CD8-positive, alpha-beta memory T cell (primary cell): ENCODE data around the gene ATRNL1. TPM values are rescaled to one million over a fixed set of nuclear protein-coding genes. Genes with fewer than 3 reads are reported as not detected.
"Not testable (repeated sequence)": the region's sequence is repeated elsewhere in the genome, so short reads cannot be mapped to it uniquely, and the experiment has no call there.

Experiments used
- CTCF ChIA-PET: fragments of 350-600 bp; sonication (Branson Sonifier 250); formaldehyde crosslinking; loops from one replicate; lab custom pipeline; 2021; ENCODE audit warnings: antibody characterized with exemption; lab: Charles Lee
- POLR2A ChIA-PET: fragments of 350-600 bp; sonication (Branson Sonifier 250); formaldehyde crosslinking; loops from one replicate; lab custom pipeline; 2021; ENCODE audit warnings: antibody characterized with exemption; lab: Charles Lee
- DNase-seq, 5 donors: peaks; one replicate each; pipeline versions ENCODE4 v3.0.0 to v3.0.0-alpha.2; 2020 to 2022; ENCODE audit warnings: mixed read lengths in 1 of 5
- H3K27ac ChIP-seq: one replicate; pipeline ENCODE4 v1.7.0; 2013; ENCODE audit warnings: low read depth, mild to moderate bottlenecking, low read length, moderate library complexity
- H3K27me3 ChIP-seq: 2 replicates; pipeline ENCODE4 v1.7.0; 2013; ENCODE audit warnings: low read length, mild to moderate bottlenecking; ENCODE audit not compliant: insufficient read depth, poor library complexity, severe bottlenecking
- H3K36me3 ChIP-seq: 2 replicates; pipeline ENCODE4 v1.7.0; 2013; ENCODE audit warnings: mild to moderate bottlenecking, low read length, moderate library complexity; ENCODE audit not compliant: insufficient read depth
- H3K4me1 ChIP-seq: 2 replicates; pipeline ENCODE4 v1.7.0; 2013; ENCODE audit warnings: mild to moderate bottlenecking, low read length, moderate library complexity; ENCODE audit not compliant: insufficient read depth
- H3K4me3 ChIP-seq: 2 replicates; pipeline ENCODE4 v1.7.0; 2013; ENCODE audit warnings: mild to moderate bottlenecking, low read length
- H3K9me3 ChIP-seq: 2 replicates; pipeline ENCODE4 v1.7.0; 2013; ENCODE audit warnings: mild to moderate bottlenecking, low read length
- H3K27ac Mint-ChIP-seq, 8 donors: one replicate each; pipeline ENCODE4 v1.8.0; 2020 to 2021; ENCODE audit warnings: mixed read lengths in 8 of 8, mild to moderate bottlenecking in 6 of 8, inconsistent platforms in 3 of 8, moderate library complexity in 3 of 8
- H3K27me3 Mint-ChIP-seq, 2 donors: one replicate each; pipeline ENCODE4 v1.8.0; 2020 to 2021; ENCODE audit warnings: mixed read lengths in 2 of 2, mild to moderate bottlenecking in 1 of 2, moderate library complexity in 1 of 2
- H3K36me3 Mint-ChIP-seq, 3 donors: one replicate each; pipeline ENCODE4 v1.8.0; 2020 to 2021; ENCODE audit warnings: mixed read lengths in 3 of 3, inconsistent platforms in 1 of 3, mild to moderate bottlenecking in 1 of 3
- H3K4me1 Mint-ChIP-seq, 3 donors: one replicate each; pipeline ENCODE4 v1.8.0; 2020 to 2021; ENCODE audit warnings: mixed read lengths in 3 of 3, inconsistent platforms in 1 of 3, mild to moderate bottlenecking in 1 of 3
- H3K4me3 Mint-ChIP-seq, 7 donors: one replicate each; pipeline ENCODE4 v1.8.0; 2020 to 2021; ENCODE audit warnings: mixed read lengths in 7 of 7, mild to moderate bottlenecking in 6 of 7, moderate library complexity in 4 of 7, inconsistent platforms in 2 of 7
- H3K9me3 Mint-ChIP-seq, 5 donors: one replicate each; pipeline ENCODE4 v1.8.0; 2020 to 2022; ENCODE audit warnings: mixed read lengths in 5 of 5, mild to moderate bottlenecking in 3 of 5, moderate library complexity in 2 of 5, inconsistent platforms in 1 of 5
- polyA plus RNA-seq: library from polyadenylated mRNA; unstranded; fragments of 300-500 nt; fragmentation: Illumina TruSeq; gene quantifications from one replicate; pipeline ENCODE4 v1.2.3, GENCODE V29; 2021
- total RNA-seq, 2 experiments: library from RNA; stranded (reverse); gene quantifications; one replicate each; pipeline ENCODE4 v1.2.3, GENCODE V29; 2021

Gene ATRNL1
- total and polyA plus RNA-seq, 3 experiments from 2014 or later: not detected

- H3K36me3 Mint-ChIP-seq, H3K4me3 Mint-ChIP-seq, H3K27ac ChIP-seq, H3K9me3 ChIP-seq, H3K27me3 ChIP-seq, H3K27ac Mint-ChIP-seq, H3K27me3 Mint-ChIP-seq, CTCF ChIA-PET, H3K4me1 Mint-ChIP-seq, H3K4me1 ChIP-seq, POLR2A ChIA-PET, H3K36me3 ChIP-seq, DNase-seq, H3K4me3 ChIP-seq: not testable (repeated sequence)
- H3K9me3 Mint-ChIP-seq: peaks cover 8 to 26% (median 17%) of the 10 kb centered on the region in 5 donors
Observed at GRCh38 chr10:115405838-115406237, 312.7 kb downstream of the ATRNL1 start.

- no peak overlapping the region for H3K27ac Mint-ChIP-seq
- POLR2A ChIA-PET: no interaction called here
- DNase-seq: no peak
- Histone ChIP-seq H3K27ac (no peak overlapping the region), H3K4me3 (no peak overlapping the region), H3K4me1 (no peaks in the 10 kb centered on the region), H3K27me3 (no peaks in the 10 kb centered on the region), H3K9me3 (no peaks in the 10 kb centered on the region), H3K36me3 (no peaks in the 10 kb centered on the region)
- CTCF ChIA-PET: no interaction called here
- no peaks in the 10 kb centered on the region for H3K4me1 Mint-ChIP-seq
- no peak overlapping the region for H3K4me3 Mint-ChIP-seq
- no peaks in the 10 kb centered on the region for H3K27me3 Mint-ChIP-seq
- peaks cover 3 to 28% (median 20%) of the 10 kb centered on the region in 5 donors for H3K9me3 Mint-ChIP-seq
- H3K36me3 Mint-ChIP-seq: peaks cover 0 to 3% (median 0%) of the 10 kb centered on the region in 3 donors
Observed at GRCh38 chr10:115409347-115409746, 316.2 kb downstream of the ATRNL1 start.

- H3K27me3 ChIP-seq: no peaks in the 10 kb centered on the region
- H3K4me3 ChIP-seq: no peak overlapping the region
- no peak for DNase-seq
- ChIA-PET CTCF (no interaction called here), POLR2A (no interaction called here)
- Mint-ChIP-seq H3K27me3 (no peaks in the 10 kb centered on the region), H3K4me3 (no peak overlapping the region), H3K9me3 (peaks cover 8 to 48% (median 17%) of the 10 kb centered on the region in 5 donors), H3K27ac (no peak overlapping the region), H3K4me1 (no peaks in the 10 kb centered on the region), H3K36me3 (no peaks in the 10 kb centered on the region)
- H3K4me1 ChIP-seq: no peaks in the 10 kb centered on the region
- no peaks in the 10 kb centered on the region for H3K9me3 ChIP-seq
- no peak overlapping the region for H3K27ac ChIP-seq
- H3K36me3 ChIP-seq: no peaks in the 10 kb centered on the region
Observed at GRCh38 chr10:115417585-115418265, 324.6 kb downstream of the ATRNL1 start.

- no peak overlapping the region for H3K4me3 Mint-ChIP-seq
- Histone ChIP-seq H3K9me3 (no peaks in the 10 kb centered on the region), H3K4me1 (no peaks in the 10 kb centered on the region), H3K4me3 (no peak overlapping the region), H3K27me3 (no peaks in the 10 kb centered on the region), H3K36me3 (no peaks in the 10 kb centered on the region), H3K27ac (no peak overlapping the region)
- no peak overlapping the region for H3K27ac Mint-ChIP-seq
- POLR2A ChIA-PET: no interaction called here
- DNase-seq: no peak
- no peaks in the 10 kb centered on the region for H3K27me3 Mint-ChIP-seq
- CTCF ChIA-PET: no interaction called here
- H3K4me1 Mint-ChIP-seq: no peaks in the 10 kb centered on the region
- H3K36me3 Mint-ChIP-seq: no peaks in the 10 kb centered on the region
- H3K9me3 Mint-ChIP-seq: peaks cover 7 to 40% (median 16%) of the 10 kb centered on the region in 5 donors
Observed at GRCh38 chr10:115422624-115423023, 329.5 kb downstream of the ATRNL1 start.

- CTCF ChIA-PET: no interaction called here
- peaks cover 0 to 9% (median 4%) of the 10 kb centered on the region in 5 donors for H3K9me3 Mint-ChIP-seq
- POLR2A ChIA-PET: no interaction called here
- H3K4me1 Mint-ChIP-seq: no peaks in the 10 kb centered on the region
- Histone ChIP-seq H3K4me1 (no peaks in the 10 kb centered on the region), H3K4me3 (no peak overlapping the region), H3K9me3 (no peaks in the 10 kb centered on the region), H3K27ac (no peak overlapping the region), H3K36me3 (no peaks in the 10 kb centered on the region), H3K27me3 (no peaks in the 10 kb centered on the region)
- H3K27ac Mint-ChIP-seq: no peak overlapping the region
- no peaks in the 10 kb centered on the region for H3K36me3 Mint-ChIP-seq
- no peaks in the 10 kb centered on the region for H3K27me3 Mint-ChIP-seq
- H3K4me3 Mint-ChIP-seq: no peak overlapping the region
- no peak for DNase-seq
Observed at GRCh38 chr10:115427611-115428010, 334.4 kb downstream of the ATRNL1 start.

GRCh38 chr10:115432188-115432819 lies 339.1 kb downstream of the ATRNL1 start:
- DNase-seq: no peak
- H3K27me3 ChIP-seq: no peaks in the 10 kb centered on the region
- H3K4me1 ChIP-seq: no peaks in the 10 kb centered on the region
- POLR2A ChIA-PET: no interaction called here
- H3K4me3 ChIP-seq: no peak overlapping the region
- no peak overlapping the region for H3K27ac ChIP-seq
- no peak overlapping the region for H3K4me3 Mint-ChIP-seq
- CTCF ChIA-PET: no interaction called here
- no peaks in the 10 kb centered on the region for H3K36me3 Mint-ChIP-seq
- H3K4me1 Mint-ChIP-seq: no peaks in the 10 kb centered on the region
- peaks cover 0 to 11% (median 4%) of the 10 kb centered on the region in 5 donors for H3K9me3 Mint-ChIP-seq
- H3K9me3 ChIP-seq: no peaks in the 10 kb centered on the region
- no peak overlapping the region for H3K27ac Mint-ChIP-seq
- H3K27me3 Mint-ChIP-seq: no peaks in the 10 kb centered on the region
- no peaks in the 10 kb centered on the region for H3K36me3 ChIP-seq

- Mint-ChIP-seq H3K36me3 (no peaks in the 10 kb centered on the region), H3K27me3 (no peaks in the 10 kb centered on the region), H3K9me3 (peaks cover 0 to 15% (median 3%) of the 10 kb centered on the region in 5 donors), H3K27ac (no peak overlapping the region), H3K4me3 (no peak overlapping the region), H3K4me1 (no peaks in the 10 kb centered on the region)
- Histone ChIP-seq H3K4me3 (no peak overlapping the region), H3K9me3 (no peaks in the 10 kb centered on the region), H3K4me1 (no peaks in the 10 kb centered on the region), H3K36me3 (no peaks in the 10 kb centered on the region), H3K27me3 (no peaks in the 10 kb centered on the region), H3K27ac (no peak overlapping the region)
- no peak for DNase-seq
- ChIA-PET CTCF (no interaction called here), POLR2A (no interaction called here)
Observed at GRCh38 chr10:115436999-115437398, 343.8 kb downstream of the ATRNL1 start.

- Mint-ChIP-seq H3K4me1 (no peaks in the 10 kb centered on the region), H3K9me3 (peaks cover 0 to 20% (median 3%) of the 10 kb centered on the region in 5 donors), H3K36me3 (no peaks in the 10 kb centered on the region), H3K27ac (no peak overlapping the region), H3K4me3 (no peak overlapping the region), H3K27me3 (no peaks in the 10 kb centered on the region)
- DNase-seq: no peak
- POLR2A ChIA-PET: no interaction called here
- H3K4me3 ChIP-seq: no peak overlapping the region
- H3K27ac ChIP-seq: no peak overlapping the region
- H3K4me1 ChIP-seq: no peaks in the 10 kb centered on the region
- CTCF ChIA-PET: no interaction called here
- no peaks in the 10 kb centered on the region for H3K9me3 ChIP-seq
- no peaks in the 10 kb centered on the region for H3K36me3 ChIP-seq
- H3K27me3 ChIP-seq: no peaks in the 10 kb centered on the region
Observed at GRCh38 chr10:115441907-115442545, 348.9 kb downstream of the ATRNL1 start.
